Liver (tissue), 9 donors: ENCODE results near the gene ADM2. TPM values are rescaled to one million over a fixed set of nuclear protein-coding genes. Genes with fewer than 3 reads are reported as not detected.

Experiments used
- DNase-seq: peaks from one replicate; pipeline ENCODE4 v3.0.0-alpha.2; 2017; ENCODE audit warnings: low spot score
- H3K27ac ChIP-seq, 2 donors: one replicate each; pipeline ENCODE4 v1.7.0; 2013; ENCODE audit warnings: inconsistent platforms in 2 of 2, low read length in 2 of 2, control low read depth in 1 of 2, low read depth in 1 of 2, mild to moderate bottlenecking in 1 of 2
- H3K27me3 ChIP-seq, 4 donors: one replicate each; pipeline versions ENCODE4 v1.6.1 to v1.7.0; 2013; ENCODE audit warnings: low read length in 3 of 4, inconsistent platforms in 1 of 4, mild to moderate bottlenecking in 1 of 4, moderate library complexity in 1 of 4; ENCODE audit not compliant: control insufficient read depth in 4 of 4, insufficient read depth in 4 of 4
- H3K36me3 ChIP-seq, 4 donors: one replicate each; pipeline versions ENCODE4 v1.6.1 to v1.7.0; 2013; ENCODE audit warnings: low read length in 3 of 4, mild to moderate bottlenecking in 3 of 4, low read depth in 1 of 4, moderate library complexity in 1 of 4; ENCODE audit not compliant: control insufficient read depth in 4 of 4, insufficient read depth in 3 of 4
- H3K4me1 ChIP-seq, 4 donors: one replicate each; pipeline versions ENCODE4 v1.6.1 to v1.7.0; 2013; ENCODE audit warnings: low read length in 3 of 4, mild to moderate bottlenecking in 3 of 4, moderate library complexity in 1 of 4; ENCODE audit not compliant: control insufficient read depth in 4 of 4, insufficient read depth in 4 of 4
- H3K4me3 ChIP-seq, 3 donors: one replicate each; pipeline versions ENCODE4 v1.6.1 to v1.7.0; 2013; ENCODE audit warnings: low read length in 3 of 3, control low read depth in 1 of 3, low read depth in 1 of 3, mild to moderate bottlenecking in 1 of 3
- H3K9ac ChIP-seq, 2 donors: one replicate each; pipeline ENCODE4 v1.7.0; 2013; ENCODE audit warnings: low read length in 2 of 2, mild to moderate bottlenecking in 2 of 2, moderate library complexity in 2 of 2, control low read depth in 1 of 2, low read depth in 1 of 2
- H3K9me3 ChIP-seq, 4 donors: one replicate each; pipeline versions ENCODE4 v1.6.1 to v1.7.0; 2013; ENCODE audit warnings: low read length in 3 of 4; ENCODE audit not compliant: control insufficient read depth in 4 of 4
- ATF3 ChIP-seq: IDR thresholded peaks from 2 replicates; pipeline ENCODE4 v1.6.1; 2016; ENCODE audit warnings: antibody characterized with exemption
- EGR1 ChIP-seq, 2 donors: IDR thresholded peaks; 2 replicates each; pipeline ENCODE4 v1.6.1; 2016 to 2018; ENCODE audit warnings: antibody characterized with exemption in 2 of 2, low read depth in 2 of 2
- FOXA1 ChIP-seq: IDR thresholded peaks from 2 replicates; pipeline ENCODE4 v1.6.1; 2016; ENCODE audit warnings: antibody characterized with exemption
- FOXA2 ChIP-seq: IDR thresholded peaks from 2 replicates; pipeline ENCODE4 v1.6.1; 2016; ENCODE audit warnings: antibody characterized with exemption
- GABPA ChIP-seq, 2 donors: IDR thresholded peaks in 1 of 2; conservative IDR thresholded peaks in 1 of 2; 2 replicates each; pipeline ENCODE4 v1.6.1; 2016; ENCODE audit warnings: antibody characterized with exemption in 2 of 2, mild to moderate bottlenecking in 1 of 2, moderate library complexity in 1 of 2
- HNF4A ChIP-seq, 2 donors: conservative IDR thresholded peaks; 2 replicates each; pipeline ENCODE4 v1.6.1; 2016; ENCODE audit warnings: antibody characterized with exemption in 2 of 2, mild to moderate bottlenecking in 2 of 2
- HNF4G ChIP-seq: IDR thresholded peaks from 2 replicates; pipeline ENCODE4 v1.6.1; 2016; ENCODE audit warnings: antibody characterized with exemption
- JUND ChIP-seq, 2 donors: IDR thresholded peaks; 2 replicates each; pipeline ENCODE4 v1.6.1; 2016; ENCODE audit warnings: antibody characterized with exemption in 2 of 2
- NR2F2 ChIP-seq: IDR thresholded peaks from 2 replicates; pipeline ENCODE4 v1.6.1; 2016; ENCODE audit warnings: antibody characterized with exemption
- RAD21 ChIP-seq, 2 donors: IDR thresholded peaks; 2 replicates each; pipeline ENCODE4 v1.6.1; 2016; ENCODE audit warnings: antibody characterized with exemption in 2 of 2, mild to moderate bottlenecking in 2 of 2
- REST ChIP-seq: IDR thresholded peaks from 2 replicates; pipeline ENCODE4 v1.6.1; 2016; ENCODE audit warnings: antibody characterized with exemption, mild to moderate bottlenecking
- RXRA ChIP-seq, 2 donors: IDR thresholded peaks; 2 replicates each; pipeline ENCODE4 v1.6.1; 2017 to 2018; ENCODE audit warnings: antibody characterized with exemption in 2 of 2, mild to moderate bottlenecking in 1 of 2
- SP1 ChIP-seq: IDR thresholded peaks from 2 replicates; pipeline ENCODE4 v1.6.1; 2018; ENCODE audit warnings: antibody characterized with exemption, mild to moderate bottlenecking
- TAF1 ChIP-seq: conservative IDR thresholded peaks from 2 replicates; pipeline ENCODE4 v1.6.1; 2016; ENCODE audit warnings: antibody characterized with exemption, mild to moderate bottlenecking
- YY1 ChIP-seq: IDR thresholded peaks from 2 replicates; pipeline ENCODE4 v1.6.1; 2016; ENCODE audit warnings: antibody characterized with exemption, mild to moderate bottlenecking
- ZBTB33 ChIP-seq: IDR thresholded peaks from 2 replicates; pipeline ENCODE4 v1.6.1; 2016; ENCODE audit warnings: antibody characterized with exemption
- WGBS: extraction: QIAGEN DNeasy Blood & Tissue Kit; methylation state at CpG from one replicate; pipeline ENCODE4 v1.1.7; 2013; 5-methylcytosine and 5-hydroxymethylcytosine counted together
- polyA plus RNA-seq, 2 donors: library from polyadenylated mRNA; stranded (reverse) in 1 of 2; unstranded in 1 of 2; fragments of 200-250 nt in 1 of 2; fragments of >200 nt in 1 of 2; fragmentation: Nextera tagmentation in 1 of 2; extraction: Ambion mirVana in 1 of 2; gene quantifications; one replicate each; pipeline versions ENCODE4 v1.2.1 to v1.2.3, GENCODE V29; 2013 to 2015
- total RNA-seq, 2 donors: library from RNA; depleted of rRNA; stranded (reverse); fragments of >200 nt; gene quantifications; one replicate each; pipeline ENCODE4 v1.2.3, GENCODE V29; 2014
- TF ChIP-seq, protein P1 (sequence below): fragments of 150-350 bp; IDR thresholded peaks from 2 replicates; pipeline ENCODE4 v1.5.1; 2017; ENCODE audit warnings: improper control_type of control experiment, low read depth, low read length; ENCODE audit not compliant: missing input control
- donor health status: healthy.
- donor health status: healthy.
- donor health status: healthy.
- donor health status: healthy.
- donor health status: healthy.

Gene ADM2
- total and polyA plus RNA-seq, 4 donors, result 0.79 to 2.8 (median 1.3) TPM

DNA sequence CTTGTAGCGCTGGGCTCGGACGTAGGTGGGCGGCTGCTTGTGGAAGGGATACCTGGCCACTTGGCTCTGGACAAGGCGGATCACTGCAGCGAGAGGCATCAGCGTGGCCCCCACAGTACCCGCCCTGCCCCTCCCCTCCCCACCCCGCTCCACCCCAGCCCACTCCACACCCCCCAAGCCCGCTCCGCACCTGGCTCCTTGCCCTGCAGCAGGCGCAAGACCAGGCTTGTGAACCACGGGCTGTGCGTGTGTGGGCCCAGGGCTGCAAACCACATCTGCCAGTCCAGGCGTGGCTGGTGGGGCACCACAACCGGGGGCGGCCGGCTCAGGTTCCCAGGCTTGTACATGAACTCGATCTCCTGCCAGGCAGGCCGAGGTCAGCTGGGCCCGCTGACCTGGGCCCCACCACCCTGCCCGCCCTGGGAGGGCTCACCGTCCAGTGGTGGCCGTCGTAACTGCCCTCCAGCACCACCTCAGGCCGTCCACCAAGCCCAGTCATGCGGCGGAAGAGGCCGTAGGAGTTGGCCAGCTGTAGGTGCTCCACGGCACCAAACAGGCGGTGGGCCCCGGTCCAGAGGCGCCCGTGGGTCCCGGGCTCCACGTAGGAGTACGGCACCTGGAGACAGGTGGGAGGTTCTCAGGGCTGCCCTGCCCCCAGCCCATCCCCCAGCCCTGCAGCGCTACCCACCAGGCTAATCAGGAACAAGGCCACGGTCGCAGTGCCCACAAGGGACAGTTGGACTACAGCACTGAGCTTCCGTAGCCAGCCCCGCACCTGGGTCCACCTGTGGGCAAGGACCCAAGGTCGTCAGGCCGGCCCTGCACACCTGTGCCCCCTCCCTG is 23.2 kb downstream of the ADM2 start:
- no peak for TF ChIP-seq JUND (IDR thresholded peaks at IDR 0.05)
- no peak for TF ChIP-seq NR2F2
- TF ChIP-seq GABPA (IDR thresholded peaks at IDR 0.05 in 1 of 2, conservative IDR thresholded peaks at IDR 0.05 in 1 of 2), result no peak
- TF ChIP-seq ATF3, result no peak
- TF ChIP-seq RXRA (IDR thresholded peaks at IDR 0.05), result no peak
- TF ChIP-seq SP1, result no peak
- TF ChIP-seq FOXA2, result no peak
- TF ChIP-seq YY1, result no peak
- no peak for TF ChIP-seq EGR1 (IDR thresholded peaks at IDR 0.05; ENCODE audit: low read depth in 2 of 2)
- no peak for TF ChIP-seq TAF1
- TF ChIP-seq HNF4G, result no peak
- TF ChIP-seq REST, result no peak
- no peak for TF ChIP-seq HNF4A (conservative IDR thresholded peaks at IDR 0.05)
- TF ChIP-seq, protein P1, sequence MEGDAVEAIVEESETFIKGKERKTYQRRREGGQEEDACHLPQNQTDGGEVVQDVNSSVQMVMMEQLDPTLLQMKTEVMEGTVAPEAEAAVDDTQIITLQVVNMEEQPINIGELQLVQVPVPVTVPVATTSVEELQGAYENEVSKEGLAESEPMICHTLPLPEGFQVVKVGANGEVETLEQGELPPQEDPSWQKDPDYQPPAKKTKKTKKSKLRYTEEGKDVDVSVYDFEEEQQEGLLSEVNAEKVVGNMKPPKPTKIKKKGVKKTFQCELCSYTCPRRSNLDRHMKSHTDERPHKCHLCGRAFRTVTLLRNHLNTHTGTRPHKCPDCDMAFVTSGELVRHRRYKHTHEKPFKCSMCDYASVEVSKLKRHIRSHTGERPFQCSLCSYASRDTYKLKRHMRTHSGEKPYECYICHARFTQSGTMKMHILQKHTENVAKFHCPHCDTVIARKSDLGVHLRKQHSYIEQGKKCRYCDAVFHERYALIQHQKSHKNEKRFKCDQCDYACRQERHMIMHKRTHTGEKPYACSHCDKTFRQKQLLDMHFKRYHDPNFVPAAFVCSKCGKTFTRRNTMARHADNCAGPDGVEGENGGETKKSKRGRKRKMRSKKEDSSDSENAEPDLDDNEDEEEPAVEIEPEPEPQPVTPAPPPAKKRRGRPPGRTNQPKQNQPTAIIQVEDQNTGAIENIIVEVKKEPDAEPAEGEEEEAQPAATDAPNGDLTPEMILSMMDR, result no peak
- no peak for TF ChIP-seq FOXA1
- TF ChIP-seq ZBTB33, result no peak
- no peak for TF ChIP-seq RAD21 (IDR thresholded peaks at IDR 0.05)
- no peak for DNase-seq
- whole genome bisulfite sequencing, result 97% methylated on average over 44 of the region's 44 CpGs
- Histone ChIP-seq H3K36me3 (peaks cover 0 to 21% (median 7%) of the 10 kb centered on the region in 4 donors), H3K9ac (no peak overlapping the region), H3K4me3 (no peak overlapping the region), H3K27ac (no peak overlapping the region), H3K4me1 (peaks cover 10 to 27% (median 24%) of the 10 kb centered on the region in 4 donors), H3K9me3 (no peaks in the 10 kb centered on the region), H3K27me3 (no peaks in the 10 kb centered on the region)
